Duodenal mucosa (tissue), 2 donors: ENCODE measurements around the gene CNTFR.

Source experiments
- H3K27ac ChIP-seq: one replicate; pipeline ENCODE4 v1.7.0; 2013; ENCODE audit warnings: low read depth, low read length
- H3K27me3 ChIP-seq, 2 donors: one replicate each; pipeline ENCODE4 v1.7.0; 2013; ENCODE audit warnings: low read length in 2 of 2, control low read depth in 1 of 2; ENCODE audit not compliant: insufficient read depth in 2 of 2, control insufficient read depth in 1 of 2
- H3K36me3 ChIP-seq, 2 donors: one replicate each; pipeline ENCODE4 v1.7.0; 2013; ENCODE audit warnings: low read length in 2 of 2, control low read depth in 1 of 2; ENCODE audit not compliant: insufficient read depth in 2 of 2, control insufficient read depth in 1 of 2
- H3K4me1 ChIP-seq, 2 donors: one replicate each; pipeline ENCODE4 v1.7.0; 2013; ENCODE audit warnings: low read length in 2 of 2, control low read depth in 1 of 2; ENCODE audit not compliant: insufficient read depth in 2 of 2, control insufficient read depth in 1 of 2
- H3K4me3 ChIP-seq, 2 donors: one replicate each; pipeline ENCODE4 v1.7.0; 2013; ENCODE audit warnings: low read length in 2 of 2, low read depth in 1 of 2
- H3K9ac ChIP-seq, 2 donors: one replicate each; pipeline ENCODE4 v1.7.0; 2013; ENCODE audit warnings: low read length in 2 of 2, low read depth in 1 of 2
- H3K9me3 ChIP-seq, 2 donors: one replicate each; pipeline ENCODE4 v1.7.0; 2013; ENCODE audit warnings: low read length in 2 of 2, control low read depth in 1 of 2; ENCODE audit not compliant: control insufficient read depth in 1 of 2

Gene CNTFR

GRCh38 chr9:34630402-34631154, 41.1 kb upstream of the CNTFR start:
- peaks cover 36 to 39% of the 10 kb centered on the region in 2 donors for H3K27me3 ChIP-seq
- H3K9ac ChIP-seq, result no peak overlapping the region
- H3K27ac ChIP-seq, result no peak overlapping the region
- peaks cover 4 to 11% of the 10 kb centered on the region in 2 donors for H3K36me3 ChIP-seq
- H3K9me3 ChIP-seq, result no peaks in the 10 kb centered on the region
- peaks cover 19 to 21% of the 10 kb centered on the region in 2 donors for H3K4me1 ChIP-seq
- peak overlapping the region in 1 of 2 donors; percentile 23 for H3K4me3 ChIP-seq

DNA sequence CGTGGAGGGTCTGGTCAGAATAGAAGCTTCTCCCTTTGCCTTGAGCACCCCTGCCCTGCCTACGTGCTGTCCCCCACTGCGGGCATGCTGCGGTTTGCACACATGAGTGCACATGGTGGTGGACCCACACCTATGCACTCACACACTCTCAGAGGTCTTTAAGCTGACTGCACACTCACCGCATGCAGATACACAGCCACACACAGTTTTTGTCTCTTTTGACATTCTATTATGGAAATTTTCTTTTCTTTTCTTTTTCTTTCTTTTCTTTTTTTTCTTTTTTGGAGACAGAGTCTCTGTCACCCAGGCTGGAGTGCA, 39.9 kb upstream of the CNTFR start:
- H3K9ac ChIP-seq, result no peak overlapping the region
- peak overlapping the region; percentile 45 to 59 for H3K4me3 ChIP-seq
- H3K4me1 ChIP-seq, result peaks cover 19 to 21% of the 10 kb centered on the region in 2 donors
- no peaks in the 10 kb centered on the region for H3K9me3 ChIP-seq
- H3K36me3 ChIP-seq, result no peaks in the 10 kb centered on the region
- no peak overlapping the region for H3K27ac ChIP-seq
- peaks cover 47 to 48% of the 10 kb centered on the region in 2 donors for H3K27me3 ChIP-seq

GRCh38 chr9:34628656-34629490, 39.3 kb upstream of the CNTFR start, which contains the start of gene ARID3C:
ARID3C (minus strand) TSS chr9:34629066; CDS start chr9:34628014, 1,052 bp downstream.
- Histone ChIP-seq H3K36me3 (no peaks in the 10 kb centered on the region), H3K4me1 (peaks cover 17 to 21% of the 10 kb centered on the region in 2 donors), H3K9me3 (no peaks in the 10 kb centered on the region), H3K4me3 (peak within 1 kb of the TSS; percentile 45 to 59), H3K9ac (no peak within 1 kb of the TSS), H3K27ac (no peak within 1 kb of the TSS), H3K27me3 (peaks cover 53 to 54% of the 10 kb centered on the region in 2 donors)

DNA sequence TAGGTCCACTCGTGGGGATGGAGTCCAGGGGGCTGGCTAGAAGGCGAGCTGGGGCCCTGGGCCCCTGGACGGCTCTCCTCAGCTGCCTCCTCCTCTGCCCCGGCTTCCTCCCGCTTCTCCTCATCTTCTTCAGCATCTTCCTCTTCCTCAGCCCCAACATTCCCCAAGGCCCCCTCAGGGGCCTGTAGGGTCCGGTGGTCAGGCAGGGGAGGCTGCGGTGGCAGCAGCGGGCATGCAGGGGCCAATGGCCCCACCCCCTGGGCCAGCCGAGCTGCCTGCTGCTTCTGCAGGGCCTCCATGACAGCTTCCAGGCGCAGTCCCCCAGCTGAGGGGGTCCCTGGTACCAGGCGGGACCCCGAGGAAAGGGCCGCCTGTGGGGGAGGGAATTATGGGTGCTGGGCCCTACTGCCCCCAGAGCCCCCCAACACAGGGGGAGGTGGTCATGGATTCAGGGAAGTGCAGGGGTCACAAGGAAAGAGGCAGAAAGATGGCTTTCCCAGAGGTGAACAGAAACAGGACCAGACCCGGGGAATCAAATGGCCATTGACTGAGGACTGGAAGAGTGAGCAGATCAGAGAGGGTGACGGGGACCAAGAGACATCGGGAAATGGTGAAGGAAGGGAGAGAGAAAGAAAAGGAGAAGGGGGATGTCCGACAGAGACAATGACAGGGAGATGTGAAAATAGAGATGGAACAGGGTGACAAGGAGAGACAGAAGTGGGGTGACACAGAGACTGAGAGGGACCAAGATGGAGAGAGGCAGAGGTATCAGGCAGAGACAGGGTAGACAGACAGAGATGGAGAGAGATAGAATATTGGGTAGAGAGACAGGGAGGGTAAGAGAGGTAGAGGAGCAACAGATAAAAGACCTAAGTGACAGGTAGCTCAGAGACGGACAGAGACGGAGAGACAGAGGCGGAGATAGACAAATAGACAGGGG, 38.5 kb upstream of the CNTFR start:
- peaks cover 62% of the 10 kb centered on the region in 2 donors for H3K27me3 ChIP-seq
- peak overlapping the region; percentile 23 to 59 for H3K4me3 ChIP-seq
- H3K9me3 ChIP-seq, result no peaks in the 10 kb centered on the region
- H3K27ac ChIP-seq, result no peak overlapping the region
- peaks cover 17 to 21% of the 10 kb centered on the region in 2 donors for H3K4me1 ChIP-seq
- no peak overlapping the region for H3K9ac ChIP-seq
- no peaks in the 10 kb centered on the region for H3K36me3 ChIP-seq

- Histone ChIP-seq H3K4me1 (peaks cover 12 to 18% of the 10 kb centered on the region in 2 donors), H3K9me3 (no peaks in the 10 kb centered on the region), H3K4me3 (no peak overlapping the region), H3K27ac (no peak overlapping the region), H3K36me3 (no peaks in the 10 kb centered on the region), H3K27me3 (peaks cover 71 to 75% of the 10 kb centered on the region in 2 donors), H3K9ac (no peak overlapping the region)
These were observed 35.6 kb upstream of the CNTFR start for GRCh38 chr9:34625186-34625486.

GRCh38 chr9:34624475-34625185, 35.1 kb upstream of the CNTFR start:
- Histone ChIP-seq H3K27me3 (peaks cover 71 to 75% of the 10 kb centered on the region in 2 donors), H3K9ac (no peak overlapping the region), H3K4me1 (peaks cover 14 to 18% of the 10 kb centered on the region in 2 donors), H3K36me3 (no peaks in the 10 kb centered on the region), H3K9me3 (no peaks in the 10 kb centered on the region), H3K27ac (no peak overlapping the region), H3K4me3 (no peak overlapping the region)

- peaks cover 64 to 69% of the 10 kb centered on the region in 2 donors for H3K27me3 ChIP-seq
These were observed 34.1 kb upstream of the CNTFR start for GRCh38 chr9:34623374-34624235.

DNA sequence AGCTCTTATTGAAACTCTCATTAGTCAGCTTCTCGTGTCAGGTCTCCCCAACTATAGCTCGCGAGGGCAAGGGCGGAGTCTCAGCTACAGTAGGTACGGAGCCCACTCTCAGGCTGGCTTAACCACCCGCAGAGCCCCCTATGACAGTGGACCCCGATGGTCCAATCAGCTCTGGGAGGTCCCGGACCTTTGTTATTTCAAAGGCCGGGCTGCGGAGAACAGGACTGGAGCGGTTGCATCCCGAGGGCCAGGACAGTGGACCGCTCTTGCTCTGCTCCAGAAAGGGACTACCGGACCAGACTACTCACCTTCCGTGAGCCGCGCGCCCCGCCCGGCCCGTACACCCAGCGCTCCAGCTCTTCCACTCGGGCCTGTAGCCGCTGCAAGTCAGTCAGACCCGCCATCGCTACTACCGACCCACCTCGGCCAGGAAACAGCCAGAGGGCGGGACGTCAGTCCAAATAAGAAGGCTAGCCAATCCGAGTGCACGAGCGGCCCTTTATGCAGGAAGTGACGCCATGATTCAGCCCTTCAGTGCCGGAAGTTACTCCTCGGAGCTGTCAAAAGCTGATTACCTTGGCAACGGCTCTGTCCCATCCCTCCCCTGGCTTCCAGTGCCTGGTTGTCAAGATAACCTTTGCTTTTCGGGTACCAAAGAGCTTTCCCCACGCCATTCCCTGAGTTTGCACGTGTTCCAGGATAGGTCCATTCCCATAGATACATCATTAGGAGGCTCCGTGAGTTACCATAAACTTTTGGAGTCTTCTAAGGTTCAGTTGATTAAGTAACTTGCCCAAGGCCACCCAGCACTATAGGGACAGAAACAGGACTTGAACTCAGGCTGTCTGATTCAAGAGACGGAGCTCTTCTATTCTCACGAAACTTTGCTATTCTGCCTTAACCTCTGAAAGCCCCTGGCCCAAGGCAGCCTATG, 30.8 kb upstream of the CNTFR start, which contains the start of gene DCTN3:
DCTN3 (minus strand) TSS at position 435 of the 934 bp plus-strand sequence; CDS start at position 404, 31 bp downstream.
- Histone ChIP-seq H3K36me3 (peaks cover 17 to 30% of the 10 kb centered on the region in 2 donors), H3K27me3 (peaks cover 34 to 37% of the 10 kb centered on the region in 2 donors), H3K4me1 (peaks cover 13 to 14% of the 10 kb centered on the region in 2 donors), H3K9me3 (no peaks in the 10 kb centered on the region), H3K9ac (peak within 1 kb of the TSS; percentile 58 to 77), H3K4me3 (peak within 1 kb of the TSS; percentile 86 to 89), H3K27ac (no peak within 1 kb of the TSS)

More at GRCh38 chr9:34623374-34624235, 34.1 kb upstream of the CNTFR start:
- Histone ChIP-seq H3K9me3 (no peaks in the 10 kb centered on the region), H3K36me3 (no peaks in the 10 kb centered on the region), H3K9ac (no peak overlapping the region), H3K4me3 (no peak overlapping the region), H3K4me1 (peaks cover 18 to 19% of the 10 kb centered on the region in 2 donors), H3K27ac (no peak overlapping the region)
